OCI-LY7 (cell line): Measurements from ENCODE around the gene GGCX. TPM values are rescaled to one million over a fixed set of nuclear protein-coding genes. Genes with fewer than 3 reads are reported as not detected.

ENCODE experiments used
- Bru-seq: library from RNA; stranded (reverse); fragments of 400-500 nt; gene quantifications from one replicate; lab custom pipeline; 2021; lab: Mats Ljungman, UMichigan
- BruChase-seq, 2 experiments: library from RNA; stranded (reverse); fragments of 400-500 nt; gene quantifications; one replicate each; lab custom pipeline; 2021; lab: Mats Ljungman, UMichigan
- BruUV-seq: library from RNA; stranded (reverse); fragments of 400-500 nt; replicated peaks from 2 replicates; lab custom pipeline; 2021; lab: Mats Ljungman, UMichigan
- CTCF ChIA-PET: fragments of 300-600 bp; sonication (Branson Sonifier 250); formaldehyde crosslinking; loops from one replicate; lab custom pipeline; 2022; ENCODE audit warnings: antibody characterized with exemption; ENCODE audit not compliant: unreplicated experiment; lab: Charles Lee
- POLR2A ChIA-PET: fragments of 300-600 bp; sonication (Branson Sonifier 250); formaldehyde crosslinking; loops from one replicate; lab custom pipeline; 2022; ENCODE audit warnings: antibody characterized with exemption; lab: Charles Lee
- DNase-seq: peaks from one replicate; pipeline ENCODE4 v3.0.0-alpha.2; 2015; ENCODE audit warnings: low spot score
- H2AFZ ChIP-seq: fragments of 200-600 bp; sonication (generic), shearing (Covaris generic); 2 replicates; pipeline ENCODE4 v1.6.1; 2014; ENCODE audit warnings: mild to moderate bottlenecking, antibody characterized with exemption, low read length, moderate library complexity
- H3K27ac ChIP-seq: fragments of 200-600 bp; sonication (generic); 2 replicates; pipeline ENCODE4 v1.5.1; 2014; ENCODE audit warnings: mixed run types, low read depth, mild to moderate bottlenecking, moderate library complexity, low read length, inconsistent platforms; ENCODE audit not compliant: poor library complexity, severe bottlenecking
- H3K36me3 ChIP-seq: fragments of 200-600 bp; sonication (generic); 2 replicates; pipeline ENCODE4 v1.6.1; 2014; ENCODE audit warnings: mild to moderate bottlenecking, antibody characterized with exemption, low read length, moderate library complexity, mixed read lengths; ENCODE audit not compliant: insufficient read depth
- H3K4me1 ChIP-seq: fragments of 200-600 bp; sonication (generic); 2 replicates; pipeline ENCODE4 v1.5.1; 2014; ENCODE audit warnings: mild to moderate bottlenecking, low read length; ENCODE audit not compliant: insufficient read depth, poor library complexity, severe bottlenecking
- H3K4me2 ChIP-seq: fragments of 200-600 bp; sonication (generic); 2 replicates; pipeline ENCODE4 v1.6.1; 2014; ENCODE audit warnings: mild to moderate bottlenecking, low read length
- H3K4me3 ChIP-seq: fragments of 200-600 bp; sonication (generic); 2 replicates; pipeline ENCODE4 v1.5.1; 2014; ENCODE audit warnings: mild to moderate bottlenecking, low read depth, low read length; ENCODE audit not compliant: poor library complexity, severe bottlenecking
- H3K79me2 ChIP-seq: fragments of 200-600 bp; sonication (generic); 2 replicates; pipeline ENCODE4 v1.6.1; 2016; ENCODE audit warnings: low read depth, mild to moderate bottlenecking, low read length, moderate library complexity, mixed read lengths; ENCODE audit not compliant: insufficient read depth
- H3K9me2 ChIP-seq: fragments of 200-600 bp; sonication (generic); 2 replicates; pipeline ENCODE4 v1.6.1; 2016; ENCODE audit warnings: mild to moderate bottlenecking, low read length, mixed read lengths; ENCODE audit not compliant: insufficient read depth
- H3K9me3 ChIP-seq: fragments of 200-600 bp; sonication (generic); 2 replicates; pipeline ENCODE4 v1.6.1; 2014; ENCODE audit warnings: mild to moderate bottlenecking, mixed run types, low read length, mixed read lengths
- H4K20me1 ChIP-seq: fragments of 200-600 bp; sonication (generic); 2 replicates; pipeline ENCODE4 v1.6.1; 2014; ENCODE audit warnings: mild to moderate bottlenecking, antibody characterized with exemption, low read length, moderate library complexity, mixed read lengths; ENCODE audit not compliant: insufficient read depth
- CTCF ChIP-seq: fragments of 200-600 bp; sonication (generic); conservative IDR thresholded peaks from 2 replicates; pipeline ENCODE4 v1.5.1; 2014; ENCODE audit warnings: mild to moderate bottlenecking, antibody characterized with exemption, low read length, moderate library complexity, mixed read lengths
- EZH2phosphoT487 ChIP-seq: fragments of 200-600 bp; sonication (generic); IDR thresholded peaks from 2 replicates; pipeline ENCODE4 v1.6.1; 2018; ENCODE audit warnings: low read depth, borderline replicate concordance, mild to moderate bottlenecking, mixed run types, antibody characterized with exemption, low read length, moderate library complexity, mixed read lengths
- intact Hi-C: fragments of 100-400 bp; cut with micrococcal nuclease; formaldehyde crosslinking; loops from one replicate; pipeline ENCODE4 v1.10.0; 2022; ENCODE audit not compliant: unreplicated experiment
- long read RNA-seq: library from polyadenylated mRNA; stranded (forward); transcript quantifications from one replicate; pipeline ENCODE4 v2.0.0, GENCODE V29; 2022
- total RNA-seq, 2 experiments: library from RNA; depleted of rRNA in 1 of 2; stranded (reverse); fragments of >200 nt in 1 of 2; shearing (Covaris generic) in 1 of 2; gene quantifications; 2 replicates each; pipeline ENCODE4 v1.2.3, GENCODE V29; 2014 to 2022

Gene GGCX
- total RNA-seq (2014; rRNA removed; shearing (Covaris generic)) (16.5 and 33.3 TPM in 2 replicates), total RNA-seq (2022) (32.5 and 32.8 TPM in 2 replicates), Bru-seq, nascent RNA (percentile 67 among the genes with signal in this experiment), BruChase-seq, experiment 1, labeled RNA remaining after a 6-hour chase (percentile 66 among the genes with signal in this experiment), BruChase-seq, experiment 2, labeled RNA remaining after a 2-hour chase (percentile 65 among the genes with signal in this experiment)
- long read RNA-seq, full-length matches to known transcripts = 12 of 15 reads
- long read RNA-seq, partial matches to known transcripts = 0 of 15 reads
- long read RNA-seq, other reads (novel, unspliced or antisense) = 3 of 15 reads

GRCh38 chr2:85561280-85562212 lies at the start of gene GGCX:
GGCX (minus strand) TSS chr2:85561493; CDS start chr2:85561428, 65 bp downstream.
- peak within 1 kb of the TSS; percentile 33 for H2AFZ ChIP-seq
- H3K4me2 ChIP-seq = peak within 1 kb of the TSS; percentile 98
- H3K9me3 ChIP-seq = no peaks in the 10 kb centered on the region
- DNase-seq = peak; percentile 98
- intact Hi-C loops = loop anchor here (1.0 to 2.0 kb wide), 3 partner anchors 17 to 41 kb away; partner anchors contain the start of genes MAT2A and TMEM150A
- POLR2A ChIA-PET = interaction anchor here (0.5 to 2.7 kb wide), 14 partner anchors 10 to 632 kb away, joined by 3 to 29 read pairs (median 6); partner anchors contain the start of genes MAT2A, SH2D6, TGOLN2 and VAMP8
- H3K4me3 ChIP-seq = peak within 1 kb of the TSS; percentile 79
- H3K9me2 ChIP-seq = no peaks in the 10 kb centered on the region
- CTCF ChIA-PET = interaction anchor here (0.8 to 1.3 kb wide), 2 partner anchors 33 to 142 kb away, joined by 3 to 5 read pairs; no protein-coding TSS in a partner anchor
- H4K20me1 ChIP-seq = no peaks in the 10 kb centered on the region
- TSS peak; percentile 96 for BruUV-seq
- TF ChIP-seq CTCF (no peak), EZH2phosphoT487 (no peak)
- peak within 1 kb of the TSS; percentile 65 for H3K27ac ChIP-seq
- peaks cover 30% of the 10 kb centered on the region for H3K4me1 ChIP-seq
- H3K79me2 ChIP-seq = peaks cover 13% of the 10 kb centered on the region
- peaks cover 21% of the 10 kb centered on the region for H3K36me3 ChIP-seq

- Histone ChIP-seq H3K27ac (no peak overlapping the region), H4K20me1 (no peaks in the 10 kb centered on the region; the same call in 1 of the 2 replicates), H3K4me3 (no peak overlapping the region), H3K79me2 (peaks cover 20% of the 10 kb centered on the region; the same call in 1 of the 2 replicates), H3K4me2 (no peak overlapping the region), H3K9me2 (no peaks in the 10 kb centered on the region), H3K36me3 (peaks cover 40% of the 10 kb centered on the region), H3K4me1 (peaks cover 16% of the 10 kb centered on the region), H3K9me3 (no peaks in the 10 kb centered on the region), H2AFZ (no peak overlapping the region)
- CTCF ChIA-PET = no interaction called here
- intact Hi-C loops = no loop called here
- DNase-seq = no peak
- no TSS peak for BruUV-seq
- TF ChIP-seq CTCF (no peak), EZH2phosphoT487 (no peak)
- POLR2A ChIA-PET = interaction anchor here (0.9 kb wide), 1 partner anchor 12 kb away, joined by 4 read pairs; the partner anchor contains the start of gene RNF181
These were observed 46.2 kb upstream of the GGCX start for GRCh38 chr2:85607268-85608215.
